Endothelial cell of umbilical vein (primary cell): Measurements from ENCODE around the gene DDX27. TPM values are rescaled to one million over a fixed set of nuclear protein-coding genes. Genes with fewer than 3 reads are reported as not detected.

Source experiments
- BruUV-seq: library from RNA; stranded (reverse); fragments of 400-500 nt; replicated peaks from 2 replicates; lab custom pipeline; 2021; lab: Mats Ljungman, UMichigan
- CTCF ChIA-PET: fragments of 300-600, 350-600 bp; sonication (Branson Sonifier 250); formaldehyde crosslinking; loops from one replicate; lab custom pipeline; 2021; ENCODE audit warnings: antibody characterized with exemption, inconsistent platforms; lab: Charles Lee
- POLR2A ChIA-PET: fragments of 300-600, 350-600 bp; sonication (Branson Sonifier 250); formaldehyde crosslinking; loops from one replicate; lab custom pipeline; 2021; ENCODE audit warnings: antibody characterized with exemption, inconsistent platforms; lab: Charles Lee
- DNase-seq: peaks from one replicate; pipeline ENCODE4 v3.0.0-alpha.2; 2011; ENCODE audit warnings: low read depth, low spot score
- FAIRE-seq: peaks from 2 replicates; lab custom pipeline; 2011; peaks lifted over from hg19 to GRCh38; lab: Jason Lieb, UNC
- H2AFZ ChIP-seq: 2 replicates; pipeline ENCODE4 v1.6.0; 2012; ENCODE audit warnings: low read depth, low read length, control low read depth, inconsistent platforms
- H3K27ac ChIP-seq: 2 replicates; pipeline ENCODE4 v1.5.1; 2011; ENCODE audit warnings: low read depth, mild to moderate bottlenecking, control low read depth, low read length, moderate library complexity; ENCODE audit not compliant: insufficient read depth
- H3K27me3 ChIP-seq, 2 experiments: 2 replicates each; pipeline versions ENCODE4 v1.6.0 to v1.6.1; 2011; ENCODE audit warnings: low read length in 2 of 2, mixed read lengths in 1 of 2; ENCODE audit not compliant: control insufficient read depth in 2 of 2, insufficient read depth in 2 of 2
- H3K36me3 ChIP-seq, 2 experiments: 2 replicates in 1 of 2; 3 replicates in 1 of 2; pipeline ENCODE4 v1.5.1; 2011; ENCODE audit warnings: low read length in 2 of 2, mild to moderate bottlenecking in 1 of 2, moderate library complexity in 1 of 2; ENCODE audit not compliant: control insufficient read depth in 2 of 2, insufficient read depth in 2 of 2; ENCODE audit errors: extremely low read depth in 1 of 2
- H3K4me1 ChIP-seq: 3 replicates; pipeline ENCODE4 v1.5.1; 2011; ENCODE audit warnings: mild to moderate bottlenecking, low read length; ENCODE audit not compliant: control insufficient read depth, insufficient read depth; ENCODE audit errors: extremely low read depth
- H3K4me2 ChIP-seq: 2 replicates; pipeline ENCODE4 v1.6.1; 2011; ENCODE audit warnings: low read length, control low read depth, mixed read lengths; ENCODE audit not compliant: insufficient read depth
- H3K4me3 ChIP-seq, 3 experiments: fragments of 200-600 bp in 1 of 3; sonication (generic), shearing (Covaris generic) in 1 of 3; replicated peaks in 1 of 3; 2 replicates each; pipeline ENCODE4 v1.5.1; 2011 to 2016; ENCODE audit warnings: control low read depth in 3 of 3, low read length in 3 of 3, mild to moderate bottlenecking in 2 of 3, inconsistent platforms in 1 of 3, low read depth in 1 of 3, moderate library complexity in 1 of 3; ENCODE audit not compliant: insufficient read depth in 1 of 3
- H3K79me2 ChIP-seq: 2 replicates; pipeline ENCODE4 v1.6.0; 2012; ENCODE audit warnings: low read length, inconsistent platforms; ENCODE audit not compliant: control insufficient read depth, insufficient read depth
- H3K9ac ChIP-seq: replicated peaks from 2 replicates; pipeline ENCODE3; 2011; ENCODE audit warnings: low read length, control low read depth; ENCODE audit not compliant: insufficient read depth; ENCODE audit errors: extremely low read depth
- H3K9me1 ChIP-seq: replicated peaks from 3 replicates; pipeline ENCODE4 v1.6.0; 2011; ENCODE audit warnings: mild to moderate bottlenecking, low read length; ENCODE audit not compliant: control insufficient read depth, insufficient read depth; ENCODE audit errors: extremely low read depth
- H3K9me3 ChIP-seq: replicated peaks from 2 replicates; pipeline ENCODE4 v1.5.1; 2012; ENCODE audit warnings: low read length, inconsistent platforms; ENCODE audit not compliant: control insufficient read depth, insufficient read depth
- H4K20me1 ChIP-seq: replicated peaks from 2 replicates; pipeline ENCODE3; 2011; ENCODE audit warnings: mild to moderate bottlenecking, low read length; ENCODE audit not compliant: control insufficient read depth, insufficient read depth; ENCODE audit errors: extremely low read depth
- CTCF ChIP-seq, 2 donors: IDR thresholded peaks; 1 replicate in 1 of 2; 2 replicates in 1 of 2; pipeline ENCODE4 v1.5.1; 2011; ENCODE audit warnings: low read length in 2 of 2, mild to moderate bottlenecking in 2 of 2, moderate library complexity in 2 of 2, control low read depth in 1 of 2, inconsistent platforms in 1 of 2, low read depth in 1 of 2; ENCODE audit not compliant: insufficient read depth in 1 of 2; ENCODE audit errors: extremely low read depth in 1 of 2
- POLR2A ChIP-seq: IDR thresholded peaks from 2 replicates; pipeline ENCODE4 v1.6.1; 2012; ENCODE audit warnings: low read depth, mild to moderate bottlenecking, control low read depth, low read length
- dilution Hi-C: fragments of 300-500 bp; cut with MboI; formaldehyde crosslinking; loops from one replicate; pipeline ENCODE4 v1.15.0; 2019; ENCODE audit warnings: low sequenced_read_pairs; ENCODE audit not compliant: extremely low pct_ligation_motif_present
- intact Hi-C: fragments of 100-400 bp; cut with micrococcal nuclease; formaldehyde crosslinking; loops from one replicate; pipeline ENCODE4 v1.10.0; 2022
- polyA plus RNA-seq, 4 experiments: library from polyadenylated mRNA; depleted of rRNA in 3 of 4; stranded (reverse) in 3 of 4; unstranded in 1 of 4; fragments of >200 nt; gene quantifications; 2 replicates each; pipeline versions ENCODE4 v1.2.1 to v1.2.3, GENCODE V29; 2011 to 2012; ENCODE audit warnings: missing spikeins in 1 of 4
- total RNA-seq: library from RNA; stranded (reverse); gene quantifications from 2 replicates; pipeline ENCODE4 v1.2.3, GENCODE V29; 2021

The DDX27 gene
- total and polyA plus RNA-seq, 2 donors (not counting 3 experiments of a cell fraction or from before 2014, with no cell fraction given), result 24.0 to 25.7 TPM

- Histone ChIP-seq H3K9me3 (no peaks in the 10 kb centered on the region), H3K9me1 (no peaks in the 10 kb centered on the region), H3K36me3 (peaks cover 48 to 53% of the 10 kb centered on the region in 2 experiments), H4K20me1 (peaks cover 29% of the 10 kb centered on the region), H3K4me3 (peak overlapping the region; percentile 83 to 95 (median 89)), H3K9ac (peak overlapping the region; percentile 94), H3K79me2 (peaks cover 93% of the 10 kb centered on the region), H3K27ac (peak overlapping the region; percentile 50), H3K27me3 (no peaks in the 10 kb centered on the region), H3K4me1 (peaks cover 57% of the 10 kb centered on the region), H3K4me2 (peak overlapping the region; percentile 99), H2AFZ (no peak overlapping the region)
- DNase-seq, result no peak
- dilution Hi-C loops, result no loop called here
- ChIA-PET POLR2A (interaction anchor here (1.2 to 2.8 kb wide), 2 partner anchors 12 to 40 kb away, joined by 3 to 7 read pairs; no protein-coding TSS in a partner anchor), CTCF (interaction anchor here (0.7 to 4.0 kb wide), 2 partner anchors 34 to 43 kb away, joined by 5 to 15 read pairs; no protein-coding TSS in a partner anchor)
- TF ChIP-seq CTCF (IDR thresholded peaks at IDR 0.05; ENCODE audit: extremely low read depth in 1 of 2, insufficient read depth in 1 of 2, low read depth in 1 of 2, low read length in 2 of 2) (no peak), POLR2A (peak; percentile 8)
- no peak for FAIRE-seq
- BruUV-seq, result TSS peak; percentile 51
- intact Hi-C loops, result no loop called here
These were observed 61.3 kb downstream of the DDX27 start for GRCh38 chr20:49280463-49281058.
